ENCODE data around the gene GATAD1.

- TF ChIP-seq, protein P1, sequence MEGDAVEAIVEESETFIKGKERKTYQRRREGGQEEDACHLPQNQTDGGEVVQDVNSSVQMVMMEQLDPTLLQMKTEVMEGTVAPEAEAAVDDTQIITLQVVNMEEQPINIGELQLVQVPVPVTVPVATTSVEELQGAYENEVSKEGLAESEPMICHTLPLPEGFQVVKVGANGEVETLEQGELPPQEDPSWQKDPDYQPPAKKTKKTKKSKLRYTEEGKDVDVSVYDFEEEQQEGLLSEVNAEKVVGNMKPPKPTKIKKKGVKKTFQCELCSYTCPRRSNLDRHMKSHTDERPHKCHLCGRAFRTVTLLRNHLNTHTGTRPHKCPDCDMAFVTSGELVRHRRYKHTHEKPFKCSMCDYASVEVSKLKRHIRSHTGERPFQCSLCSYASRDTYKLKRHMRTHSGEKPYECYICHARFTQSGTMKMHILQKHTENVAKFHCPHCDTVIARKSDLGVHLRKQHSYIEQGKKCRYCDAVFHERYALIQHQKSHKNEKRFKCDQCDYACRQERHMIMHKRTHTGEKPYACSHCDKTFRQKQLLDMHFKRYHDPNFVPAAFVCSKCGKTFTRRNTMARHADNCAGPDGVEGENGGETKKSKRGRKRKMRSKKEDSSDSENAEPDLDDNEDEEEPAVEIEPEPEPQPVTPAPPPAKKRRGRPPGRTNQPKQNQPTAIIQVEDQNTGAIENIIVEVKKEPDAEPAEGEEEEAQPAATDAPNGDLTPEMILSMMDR (conservative IDR thresholded peaks at IDR 0.05; ENCODE audit: low read depth, low read length): peak; percentile 92
- no peak for TF ChIP-seq EZH2 (IDR thresholded peaks at IDR 0.05; ENCODE audit: borderline replicate concordance, low read depth, low read length, poor library complexity, severe bottlenecking)
These were observed at the start of gene GATAD1 for GRCh38 chr7:92447345-92448204.

Data from A673 (cell line).